Breast epithelium (tissue), 3 donors: ENCODE measurements around the gene CABP4.

Experiments used
- CTCF ChIP-seq, 3 donors: fragments of 450-650 bp; IDR thresholded peaks; one replicate each; pipeline ENCODE4 v1.5.1; 2016 to 2017; ENCODE audit warnings: antibody characterized with exemption in 3 of 3, mild to moderate bottlenecking in 3 of 3, moderate library complexity in 3 of 3
- POLR2A ChIP-seq: fragments of 450-650 bp; IDR thresholded peaks from one replicate; pipeline ENCODE4 v1.6.1; 2016; ENCODE audit warnings: antibody characterized with exemption, mild to moderate bottlenecking, moderate library complexity

GRCh38 chr11:67499808-67500483 is 44.8 kb downstream of the CABP4 start:
- no peak for TF ChIP-seq POLR2A
- TF ChIP-seq CTCF (IDR thresholded peaks at IDR 0.05): no peak
